Measurements from ENCODE around the gene EPS15.

GRCh38 chr1:51553911-51554310 lies 34.8 kb upstream of the EPS15 start:
- no peak for TF ChIP-seq CTCF (conservative IDR thresholded peaks at IDR 0.05; ENCODE audit: low read length)
- TF ChIP-seq EZH2phosphoT487 (IDR thresholded peaks at IDR 0.05; ENCODE audit: borderline replicate concordance): no peak

Data from Loucy (cell line).